HL-60 (cell line): ENCODE measurements around the gene MYO3B.

Experiments
- CTCF ChIP-seq: IDR thresholded peaks from one replicate; pipeline ENCODE4 v1.5.1; 2011; ENCODE audit warnings: low read length, control low read depth, inconsistent platforms; ENCODE audit not compliant: insufficient read depth
- POLR2AphosphoS5 ChIP-seq: IDR thresholded peaks from 2 replicates; pipeline ENCODE4 v1.6.1; 2012; ENCODE audit warnings: low read depth
- REST ChIP-seq: IDR thresholded peaks from 2 replicates; pipeline ENCODE4 v1.6.1; 2012; ENCODE audit warnings: low read depth; ENCODE audit not compliant: insufficient replicate concordance

GRCh38 chr2:170466632-170467031 lies 288.7 kb downstream of the MYO3B start:
- no peak for TF ChIP-seq CTCF
- TF ChIP-seq REST: no peak
- no peak for TF ChIP-seq POLR2AphosphoS5
